ENCODE results near the gene TRIM8.
A peak's percentile ranks its signal among the peaks of the same experiment; 100 is the strongest.

The TRIM8 gene

DNA sequence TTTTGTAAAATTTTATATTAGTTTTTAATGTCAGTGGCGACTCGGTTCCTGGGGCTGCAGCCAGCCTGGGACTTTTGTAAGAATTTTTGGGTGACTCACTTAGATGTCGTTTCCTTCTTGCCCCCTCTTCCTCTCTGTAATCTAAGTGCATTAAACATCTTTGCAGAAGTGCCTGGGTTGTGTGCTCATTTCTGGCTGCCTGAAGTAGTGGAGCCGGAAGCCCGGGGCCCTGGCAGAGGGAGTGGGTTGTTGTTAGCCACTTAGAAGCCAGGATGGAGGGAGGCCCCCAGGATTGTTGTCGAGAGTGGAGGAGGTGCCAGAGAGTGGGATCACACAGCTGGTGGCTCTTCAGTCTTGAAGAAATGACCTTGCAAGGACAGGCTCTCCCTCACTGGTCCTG, 11.0 kb upstream of the TRIM8 start:
- DNase-seq: no peak

DNA sequence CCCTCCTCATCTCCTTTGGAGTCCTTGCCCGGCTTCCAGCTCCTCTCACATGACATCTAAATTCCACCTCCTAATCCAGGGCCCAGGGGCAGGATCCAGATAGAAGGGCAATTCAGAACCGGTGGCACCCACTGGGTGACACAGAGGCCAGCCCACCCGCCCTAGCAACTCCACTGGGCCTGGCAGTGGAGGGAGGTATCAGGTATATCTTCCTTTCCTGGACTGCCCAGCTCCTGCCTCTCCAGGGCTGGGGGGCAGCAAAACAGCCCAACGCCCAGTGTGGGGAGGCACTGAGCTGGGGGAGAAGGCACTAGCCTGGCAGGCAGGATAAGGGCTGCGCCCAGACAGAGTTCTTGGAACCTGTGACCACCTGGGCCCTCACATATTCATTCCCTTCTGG, 10.4 kb upstream of the TRIM8 start:
- DNase-seq: no peak

GRCh38 chr10:102634686-102635085, 9.6 kb upstream of the TRIM8 start:
- no peak for DNase-seq

- DNase-seq: no peak
Observed at GRCh38 chr10:102635377-102635776, 8.9 kb upstream of the TRIM8 start.

DNA sequence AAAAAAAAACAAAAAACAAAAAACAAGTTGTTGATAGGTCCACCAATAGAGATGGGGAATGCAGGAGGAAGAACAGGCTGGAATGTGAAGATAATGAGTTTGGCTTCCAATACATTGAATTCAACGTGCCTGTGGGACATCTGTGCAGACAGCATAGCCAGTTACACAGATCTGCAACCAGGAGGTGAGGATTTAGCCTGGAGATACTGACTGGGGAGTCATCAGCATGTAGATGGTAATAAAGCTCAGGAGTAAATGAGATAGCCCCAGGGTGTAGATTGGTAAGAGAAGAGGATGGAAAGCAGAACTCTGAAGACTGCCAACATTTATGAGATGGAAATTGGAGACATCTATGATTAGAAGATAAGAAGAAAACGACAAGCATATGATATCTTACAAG, 4.7 kb upstream of the TRIM8 start:
- no peak for DNase-seq

- no peak for DNase-seq
Observed at GRCh38 chr10:102641402-102641801, 2.9 kb upstream of the TRIM8 start.

- peak; percentile 92 for DNase-seq
Observed at GRCh38 chr10:102641880-102642735, 2.2 kb upstream of the TRIM8 start.

DNA sequence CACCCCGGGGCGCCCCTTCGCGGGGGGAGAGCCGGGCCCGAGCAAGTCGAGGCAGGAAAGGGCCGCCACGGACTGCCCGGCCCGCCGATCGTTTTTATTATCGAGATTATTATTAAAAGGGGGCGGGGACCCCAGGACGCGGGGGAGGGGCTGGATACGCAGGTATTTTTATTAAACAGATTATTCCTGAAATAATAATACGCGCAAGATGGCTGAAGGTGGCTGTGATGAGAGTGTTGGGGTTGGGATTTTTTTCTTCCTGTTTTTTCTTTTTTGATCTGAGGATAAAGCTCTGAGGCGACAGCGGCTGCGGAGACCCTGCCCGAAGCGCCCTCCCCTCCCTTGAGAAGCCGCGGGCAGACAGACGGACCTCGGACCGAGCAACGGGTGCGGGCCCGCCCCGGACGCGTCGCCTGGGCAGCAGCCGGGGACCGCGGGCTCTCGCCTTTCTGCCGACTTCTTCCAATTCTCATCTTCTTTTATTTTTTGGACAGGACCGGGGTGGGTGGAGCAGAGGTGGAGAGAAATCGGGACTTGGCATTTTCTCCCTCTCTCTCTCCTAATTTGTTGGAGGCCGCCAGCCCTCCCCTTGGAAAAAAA, 1.4 kb upstream of the TRIM8 start:
- DNase-seq: no peak

- peak; percentile 33 for DNase-seq
Observed at GRCh38 chr10:102643336-102644065, 778 bp upstream of the TRIM8 start.

- DNase-seq: peak; percentile 76
Observed at GRCh38 chr10:102644646-102645387, 538 bp downstream of the TRIM8 start.

DNA sequence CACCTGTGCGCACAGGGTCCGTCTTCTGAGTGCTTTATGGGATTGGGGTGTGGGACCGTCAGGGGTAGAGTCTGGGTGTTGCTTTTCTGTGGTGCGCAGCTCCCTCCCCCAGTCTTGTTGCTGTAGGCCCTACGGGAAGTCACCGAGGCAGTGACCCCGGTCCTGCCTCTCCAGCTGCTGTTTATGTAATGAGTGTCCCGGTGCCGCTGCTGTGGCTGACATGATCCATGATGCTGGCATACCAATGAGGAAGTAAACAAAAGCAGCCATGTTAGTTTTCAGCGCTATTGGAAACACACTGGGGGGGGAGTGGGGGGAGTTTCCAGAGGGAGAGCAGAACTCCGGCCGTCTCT, 1.1 kb downstream of the TRIM8 start:
- DNase-seq: no peak

- DNase-seq: no peak
Observed at GRCh38 chr10:102645741-102646609, 1.7 kb downstream of the TRIM8 start.

- no peak for DNase-seq
Observed at GRCh38 chr10:102646610-102647442, 2.5 kb downstream of the TRIM8 start.

DNA sequence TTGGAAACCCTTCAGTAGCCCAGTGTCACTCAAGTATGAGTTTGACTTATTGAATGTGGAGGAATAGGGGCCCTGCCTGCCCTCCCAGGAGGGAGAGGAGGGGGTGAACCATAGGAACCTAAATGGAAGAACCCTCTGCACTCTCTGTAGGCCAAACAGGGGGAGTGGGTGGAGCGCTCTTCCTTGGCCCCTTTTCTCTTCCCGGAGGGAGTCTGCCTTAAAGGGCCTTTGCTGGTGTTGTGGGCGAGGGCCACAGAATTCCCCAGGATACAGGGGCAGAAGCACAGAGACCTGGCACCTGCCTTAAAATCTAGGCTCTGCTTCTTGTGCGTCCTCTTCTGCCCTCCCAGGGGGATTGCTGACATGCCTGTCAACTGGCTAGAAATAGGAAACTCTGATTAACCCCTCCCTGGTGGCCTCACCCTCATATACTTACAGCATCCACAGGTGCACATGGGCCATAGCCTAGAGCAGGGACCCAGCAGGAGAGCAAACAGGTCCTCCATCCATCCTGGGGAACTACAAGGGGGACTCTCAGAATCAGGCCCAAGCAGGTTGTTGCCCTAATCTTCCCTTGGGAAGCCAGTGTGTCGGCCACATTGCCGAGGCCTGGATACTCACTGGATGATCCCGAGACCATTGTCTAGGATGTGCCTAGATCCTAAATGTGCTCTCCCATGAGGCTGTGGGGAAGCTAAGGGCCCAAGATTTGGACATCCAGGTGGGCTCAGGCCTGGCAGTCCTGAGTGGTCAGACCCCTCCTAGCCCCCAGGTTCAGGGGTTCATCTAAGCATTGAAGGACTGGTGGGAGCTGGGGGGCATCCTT, 3.4 kb downstream of the TRIM8 start:
- DNase-seq: no peak

- DNase-seq: no peak
Observed at GRCh38 chr10:102648269-102648888, 4.1 kb downstream of the TRIM8 start.

GRCh38 chr10:102648889-102649796, 4.9 kb downstream of the TRIM8 start:
- no peak for DNase-seq

DNA sequence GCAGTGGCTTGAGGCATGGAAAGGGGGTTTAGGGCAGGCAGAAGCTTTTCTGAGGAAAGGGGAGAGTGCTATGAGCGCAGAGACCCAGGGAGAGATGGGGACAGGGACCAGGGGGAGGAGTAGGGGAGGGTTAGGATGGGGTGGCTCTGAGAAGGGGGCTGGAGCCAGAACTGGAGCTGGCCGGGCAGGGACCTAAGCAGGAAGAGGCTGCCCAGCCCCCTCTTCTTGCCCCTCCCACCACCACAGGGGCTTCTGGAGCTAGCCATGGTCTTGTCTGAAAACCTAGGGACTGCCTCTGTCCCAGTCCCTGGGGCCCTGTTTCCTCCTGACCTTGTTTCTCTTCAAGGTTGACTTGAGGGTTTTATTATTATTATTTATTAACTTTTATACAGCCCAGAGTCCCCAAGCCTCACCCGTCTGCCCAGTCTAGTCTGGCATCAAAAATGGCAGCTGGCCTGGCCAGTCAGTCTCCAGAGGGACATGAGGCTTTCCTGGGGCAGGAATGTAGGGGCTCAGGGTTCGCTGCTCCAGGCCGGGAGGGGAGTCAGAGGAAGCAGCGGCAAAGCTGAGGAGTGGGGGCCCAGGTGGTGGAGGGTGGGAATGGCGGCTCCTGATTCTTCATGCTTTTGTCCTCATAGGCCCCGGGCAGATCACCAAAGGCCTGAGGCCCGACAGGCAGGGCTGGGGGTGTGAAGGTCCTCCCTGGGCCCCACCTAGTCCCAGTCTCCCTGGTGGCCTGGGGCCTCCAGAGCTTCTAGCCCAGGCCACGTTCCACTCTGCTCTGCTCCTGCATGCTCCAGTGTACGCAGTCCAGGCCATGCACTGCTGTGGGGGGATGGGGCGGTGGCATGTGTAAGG, 5.7 kb downstream of the TRIM8 start:
- no peak for DNase-seq

Measured in NCI-H1092 (cell line).